Activated CD4-positive, alpha-beta T cell treated with anti-CD3 and anti-CD28 coated beads for 4 hours (primary cell): ENCODE data around the gene CALCA.
"Not testable (repeated sequence)": the region's sequence is repeated elsewhere in the genome, so short reads cannot be mapped to it uniquely, and the experiment has no call there.

Source experiments
- DNase-seq, 2 donors: peaks; one replicate each; pipeline ENCODE4 v3.0.0-alpha.2; 2020

Gene CALCA, protein sequence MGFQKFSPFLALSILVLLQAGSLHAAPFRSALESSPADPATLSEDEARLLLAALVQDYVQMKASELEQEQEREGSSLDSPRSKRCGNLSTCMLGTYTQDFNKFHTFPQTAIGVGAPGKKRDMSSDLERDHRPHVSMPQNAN

DNA sequence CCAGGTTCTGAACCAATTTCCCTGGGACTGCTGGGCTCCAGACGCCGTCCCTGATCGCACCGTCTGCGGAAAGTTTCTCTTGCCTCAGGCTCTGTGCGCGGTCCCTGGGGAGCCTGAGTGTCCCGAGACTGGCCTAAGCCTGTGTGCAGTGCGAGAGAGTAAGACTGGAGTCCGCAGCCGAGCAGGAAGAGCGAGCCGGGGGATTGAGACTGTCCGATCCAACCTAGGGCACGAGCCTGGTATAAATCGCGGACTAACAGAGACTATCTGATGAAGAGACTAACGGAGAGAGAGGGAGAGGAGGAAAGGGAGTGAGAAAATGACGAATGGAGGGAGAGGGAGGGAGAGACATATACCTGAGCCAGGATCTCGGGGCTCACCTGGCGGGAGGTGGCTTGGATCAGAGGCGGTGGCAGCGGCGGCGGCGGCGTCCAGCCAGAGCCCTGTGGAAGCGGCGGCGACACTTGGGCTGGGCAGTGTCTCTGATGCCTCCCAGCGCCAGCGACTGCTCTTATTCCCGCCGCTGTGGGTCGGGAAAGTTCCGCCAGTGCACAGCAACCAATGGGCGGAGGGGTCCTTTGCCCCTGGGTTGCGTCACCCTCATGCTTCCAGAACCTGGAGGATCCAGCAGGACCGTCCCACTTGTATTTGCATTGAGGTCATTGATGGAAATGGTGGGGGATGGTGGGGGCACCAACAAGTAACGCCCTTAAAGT lies at the start of gene CALCA:
TSS of gene CALCA (minus strand) at position 487 of the 716 bp plus-strand sequence. CDS start 1,159 bp downstream, outside the sequence.
- DNase-seq = no peak

DNA sequence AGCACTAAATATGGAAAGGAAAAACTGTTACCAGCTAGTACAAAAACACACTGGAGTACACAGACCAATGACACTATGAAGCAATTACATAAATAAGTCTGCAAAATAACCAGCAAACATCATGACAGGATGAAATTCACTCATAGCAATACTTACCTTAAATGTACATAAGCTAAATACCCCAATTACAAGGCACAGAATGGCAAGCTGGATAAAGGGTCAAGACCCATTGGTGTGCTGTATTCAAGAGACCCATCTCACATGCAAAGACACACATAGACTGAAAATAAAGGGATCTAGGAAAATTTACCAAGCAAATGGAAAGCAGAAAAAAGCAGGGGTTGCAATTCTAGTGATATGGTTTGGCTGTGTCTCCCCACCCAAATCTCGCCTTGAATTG lies 44.0 kb upstream of the CALCA start:
- no peak for DNase-seq

DNA sequence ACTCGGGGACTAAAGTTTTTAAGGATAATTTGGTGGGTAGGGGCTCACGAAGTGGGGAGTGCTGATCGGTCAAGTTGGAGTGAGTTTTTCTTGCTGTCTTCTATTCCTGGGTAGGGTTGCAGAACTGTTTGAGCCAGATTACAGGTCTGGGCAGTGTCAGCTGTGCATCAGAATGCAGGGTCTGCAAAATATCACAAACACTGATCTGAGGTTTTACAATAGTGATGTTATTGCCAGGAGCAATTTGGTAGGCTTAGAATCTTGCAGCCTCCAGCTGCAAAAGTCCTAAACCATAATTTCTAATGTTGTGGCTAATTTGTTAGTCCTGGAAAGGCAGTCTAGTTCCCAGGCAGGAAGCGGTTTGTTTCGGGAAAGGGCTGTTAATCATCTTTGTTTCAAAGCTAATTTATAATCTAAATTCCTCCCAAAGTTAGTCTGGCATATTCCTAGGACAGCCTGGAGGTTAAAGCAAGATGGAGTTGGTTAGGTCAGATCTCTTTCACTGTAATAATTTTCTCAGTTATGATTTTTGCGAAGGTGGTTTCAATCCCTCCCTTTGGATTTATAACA lies 39.7 kb upstream of the CALCA start:
- DNase-seq = no peak

DNA sequence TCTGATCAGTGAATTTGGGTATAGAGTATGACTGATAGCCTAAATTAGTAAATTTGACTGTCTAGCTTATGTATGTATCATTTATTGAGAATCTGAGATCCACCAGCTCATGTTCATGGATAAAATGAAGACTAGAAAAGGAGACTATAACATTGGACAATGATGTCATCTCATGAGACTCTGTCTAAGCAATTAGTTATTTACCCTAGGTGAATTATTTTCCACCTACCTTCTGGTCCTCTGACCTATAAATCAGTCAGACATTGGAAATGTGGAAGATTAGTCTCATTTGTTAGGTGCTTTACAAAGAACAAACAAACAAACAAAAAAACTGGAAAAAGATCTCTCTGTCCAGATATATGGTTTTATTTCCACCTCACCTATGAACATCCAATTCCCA lies 38.7 kb upstream of the CALCA start:
- no peak for DNase-seq

DNA sequence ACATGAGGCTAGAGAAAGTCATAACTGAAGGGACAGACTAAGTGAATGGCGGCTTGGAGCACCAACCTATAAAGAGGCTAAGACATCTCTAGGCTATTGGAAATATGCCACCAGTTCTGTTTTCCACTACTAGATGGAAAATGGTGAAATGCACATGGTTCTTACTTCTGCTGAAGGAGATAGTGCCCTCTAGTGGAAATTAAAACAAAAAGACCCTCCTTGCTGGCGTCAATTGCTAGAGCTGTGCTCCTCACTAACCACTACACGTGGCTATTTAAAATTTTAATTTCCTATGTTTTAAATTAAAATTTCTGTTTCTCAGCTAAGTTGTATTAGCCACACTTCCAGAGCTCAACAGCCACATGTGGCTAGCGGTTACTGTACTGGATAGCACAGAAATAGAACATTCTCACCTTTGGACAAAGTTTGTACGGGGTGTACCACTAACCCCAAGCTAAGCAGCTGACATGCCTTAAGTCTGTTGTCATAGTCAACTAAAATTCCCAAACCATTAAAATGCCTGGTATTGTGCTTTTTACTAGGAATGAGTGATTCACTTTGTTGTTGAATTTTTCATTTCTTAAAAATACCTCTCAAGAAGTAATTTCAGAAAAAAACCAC lies 34.1 kb upstream of the CALCA start:
- DNase-seq = peak in 1 of 2 donors; percentile 3

DNA sequence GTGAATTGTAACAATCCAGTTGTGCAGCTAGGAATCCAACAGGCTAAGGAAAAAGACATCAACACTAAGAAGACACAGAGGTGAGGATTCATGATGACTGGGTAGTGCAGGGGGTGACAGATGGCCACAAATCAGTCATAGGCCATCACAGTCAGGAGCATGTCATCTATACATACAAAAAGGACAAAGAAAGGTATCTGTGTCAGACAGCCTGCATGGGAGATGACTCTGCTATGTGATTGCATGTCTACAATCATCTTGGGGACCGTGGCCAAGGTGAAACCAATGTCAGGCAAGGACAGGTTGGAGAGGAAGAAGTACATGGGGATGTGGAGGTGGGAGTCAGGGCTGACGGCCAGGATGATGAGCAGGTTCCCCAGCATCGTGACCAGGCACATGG lies 16.0 kb upstream of the CALCA start:
- DNase-seq = not testable (repeated sequence)

DNA sequence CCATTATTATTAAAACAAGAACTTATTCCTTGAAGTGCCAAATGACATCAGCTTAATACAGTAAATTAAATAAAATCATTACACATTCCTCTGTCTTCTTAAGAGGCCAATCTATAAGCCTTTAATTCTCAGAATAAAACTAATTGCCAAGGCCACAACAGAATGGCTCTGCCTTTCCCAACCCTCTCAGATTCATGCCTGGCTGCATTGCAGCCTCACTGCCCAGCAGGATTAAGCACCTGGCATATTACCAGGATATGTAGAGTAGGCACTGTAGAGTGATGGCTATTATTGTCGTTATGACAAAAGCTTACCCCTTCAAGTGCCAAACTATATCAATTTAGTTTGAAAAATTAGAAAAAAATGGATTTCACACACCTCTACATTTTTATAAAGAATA lies 9.4 kb upstream of the CALCA start:
- DNase-seq = no peak

DNA sequence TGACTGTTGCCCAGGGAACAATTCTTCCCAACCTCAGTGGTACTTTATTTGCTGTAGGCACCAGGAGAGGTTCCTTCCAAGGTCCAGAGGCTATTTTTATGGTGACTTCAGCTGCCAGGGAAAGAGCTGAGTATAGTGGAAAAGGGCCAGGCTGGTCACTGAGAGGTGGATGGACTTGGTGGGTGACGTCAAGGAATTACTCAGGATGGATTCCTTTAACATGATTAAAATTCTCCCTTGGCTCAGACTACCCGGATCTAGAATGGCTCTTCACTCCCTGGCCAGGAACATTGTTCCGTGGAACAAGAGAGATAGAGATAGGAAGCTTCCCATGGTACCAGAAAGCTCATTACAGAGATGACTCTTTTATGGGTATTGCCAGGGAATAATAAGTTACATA lies 8.7 kb upstream of the CALCA start:
- DNase-seq = no peak

DNA sequence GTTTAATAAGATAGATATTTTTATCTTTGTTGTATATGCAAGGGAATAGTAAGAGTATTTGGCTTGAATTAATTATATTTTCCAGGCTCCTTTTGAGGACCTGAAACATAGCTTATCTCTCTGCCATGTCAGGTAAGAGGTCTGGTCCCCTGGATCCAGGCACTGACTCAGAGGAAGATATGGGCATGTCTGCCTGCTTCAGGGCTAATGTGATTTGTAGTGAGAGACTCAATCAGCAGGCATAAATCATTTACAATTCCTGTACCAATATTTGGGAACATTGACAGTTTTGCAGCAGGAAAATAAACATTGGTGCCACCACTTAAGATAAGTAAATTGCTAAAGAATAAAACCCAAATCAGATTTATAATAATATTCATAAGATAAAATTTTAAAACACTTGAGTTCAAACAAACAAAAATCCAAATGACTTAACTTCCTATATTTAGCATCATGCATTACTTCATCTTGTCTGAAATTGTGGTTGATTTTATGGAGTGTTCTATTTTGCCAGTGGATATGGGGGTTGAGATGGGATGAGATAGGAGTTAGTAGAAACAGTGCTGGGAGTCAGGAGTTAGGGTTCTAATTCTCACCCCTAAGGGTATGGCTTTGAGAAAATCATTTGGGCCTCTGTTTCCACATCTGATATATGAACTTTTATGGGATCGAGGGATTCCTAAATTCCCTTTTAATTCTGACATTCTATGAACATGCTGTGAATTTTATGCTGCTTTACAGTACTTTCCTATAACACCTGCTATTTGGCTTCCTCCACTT lies 5.1 kb upstream of the CALCA start:
- no peak for DNase-seq

DNA sequence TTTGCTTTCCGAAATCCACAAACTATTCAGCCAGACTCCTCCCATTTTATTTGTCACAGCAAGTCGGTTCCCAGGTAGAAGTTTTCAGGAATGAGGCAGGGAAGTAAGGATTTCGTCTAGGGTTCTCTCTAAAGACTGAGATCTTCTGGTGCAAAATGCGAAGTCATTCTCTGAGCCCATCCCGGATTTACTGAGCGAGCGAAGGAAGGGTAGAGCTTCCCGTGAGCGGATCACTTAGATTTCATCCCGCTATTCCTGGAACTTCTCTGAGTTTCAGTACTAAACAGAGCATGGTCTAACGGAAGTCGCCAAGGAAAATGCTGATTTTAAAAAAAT lies 3.1 kb upstream of the CALCA start:
- no peak for DNase-seq

DNA sequence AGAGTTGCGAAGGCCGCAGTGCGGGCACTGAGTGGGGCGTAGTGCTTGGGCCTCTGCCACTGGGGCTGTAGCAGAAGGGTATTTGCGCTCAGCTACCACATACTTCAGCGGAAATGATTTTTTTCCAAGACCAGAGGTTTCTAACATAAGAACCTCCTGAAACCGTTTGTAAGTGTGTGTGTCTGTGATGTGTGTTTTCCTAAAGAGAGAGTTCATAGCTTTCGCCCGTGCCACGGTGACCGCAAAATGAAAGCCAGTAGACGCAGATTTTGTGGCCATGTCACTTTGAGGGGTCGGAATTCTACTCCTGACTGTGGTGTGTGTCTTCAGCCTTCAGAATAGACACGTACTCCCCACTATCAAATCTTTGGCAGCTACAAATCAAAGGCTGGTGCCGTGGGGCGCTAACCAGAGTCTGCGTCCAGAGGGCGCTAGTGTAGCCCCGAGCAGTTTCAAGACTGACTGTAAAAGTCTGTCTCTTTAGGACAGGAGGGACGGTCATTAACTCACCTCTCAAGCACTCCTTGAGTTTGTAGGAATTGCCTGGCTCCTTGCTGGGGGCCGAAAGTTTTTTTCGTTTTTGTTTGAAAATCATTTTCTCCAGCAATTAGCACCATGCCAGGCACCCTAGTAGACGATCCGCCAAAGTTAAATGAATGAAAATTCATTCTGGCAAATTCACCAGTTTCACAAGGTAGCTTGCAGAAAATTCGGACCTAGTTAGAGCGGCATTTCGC lies 2.5 kb upstream of the CALCA start:
- DNase-seq = peak; percentile 47 to 55

DNA sequence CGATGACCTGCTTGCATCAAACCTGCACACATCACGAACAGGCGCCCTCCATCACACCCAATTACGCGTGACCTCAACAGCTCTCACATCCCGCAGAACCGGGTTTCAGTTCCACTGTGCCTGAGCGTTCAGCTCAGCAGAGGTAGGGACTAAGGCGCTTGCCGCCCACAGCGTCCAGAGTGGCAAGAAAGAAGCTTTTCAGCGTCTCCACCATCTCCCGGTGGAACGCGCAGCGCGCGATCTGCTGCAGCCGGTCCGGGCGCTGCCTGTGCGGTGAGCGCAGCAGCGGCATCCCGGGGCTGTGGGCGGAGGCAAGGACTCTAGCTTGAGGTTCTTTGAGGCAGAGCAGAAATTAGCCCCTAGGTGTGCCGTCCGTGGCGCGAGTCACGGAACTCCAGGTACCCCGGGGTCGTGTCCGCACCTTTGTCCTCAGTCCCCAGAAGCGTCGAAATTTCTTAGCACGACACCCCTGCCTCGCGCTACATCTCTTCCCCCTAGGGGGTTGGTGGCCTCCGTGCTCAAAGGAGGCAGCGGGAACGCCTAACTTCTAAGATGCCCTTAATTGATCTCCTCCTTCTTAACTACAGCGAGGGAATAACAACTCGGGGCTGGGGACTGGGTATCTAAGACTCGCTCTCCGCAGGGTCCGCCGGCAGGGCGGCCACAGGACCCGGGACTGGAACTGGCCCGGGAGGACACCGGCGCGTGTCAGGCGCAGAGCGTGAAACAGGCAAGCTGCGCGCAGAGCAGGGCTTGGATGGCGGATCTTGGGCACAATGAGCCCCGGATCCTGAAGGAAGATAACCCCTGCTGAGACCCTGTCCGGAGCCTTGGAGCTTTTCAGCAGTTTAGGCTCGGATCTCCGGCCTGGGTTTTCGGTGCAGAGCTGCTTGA lies 1.7 kb upstream of the CALCA start:
- peak; percentile 24 to 25 for DNase-seq

DNA sequence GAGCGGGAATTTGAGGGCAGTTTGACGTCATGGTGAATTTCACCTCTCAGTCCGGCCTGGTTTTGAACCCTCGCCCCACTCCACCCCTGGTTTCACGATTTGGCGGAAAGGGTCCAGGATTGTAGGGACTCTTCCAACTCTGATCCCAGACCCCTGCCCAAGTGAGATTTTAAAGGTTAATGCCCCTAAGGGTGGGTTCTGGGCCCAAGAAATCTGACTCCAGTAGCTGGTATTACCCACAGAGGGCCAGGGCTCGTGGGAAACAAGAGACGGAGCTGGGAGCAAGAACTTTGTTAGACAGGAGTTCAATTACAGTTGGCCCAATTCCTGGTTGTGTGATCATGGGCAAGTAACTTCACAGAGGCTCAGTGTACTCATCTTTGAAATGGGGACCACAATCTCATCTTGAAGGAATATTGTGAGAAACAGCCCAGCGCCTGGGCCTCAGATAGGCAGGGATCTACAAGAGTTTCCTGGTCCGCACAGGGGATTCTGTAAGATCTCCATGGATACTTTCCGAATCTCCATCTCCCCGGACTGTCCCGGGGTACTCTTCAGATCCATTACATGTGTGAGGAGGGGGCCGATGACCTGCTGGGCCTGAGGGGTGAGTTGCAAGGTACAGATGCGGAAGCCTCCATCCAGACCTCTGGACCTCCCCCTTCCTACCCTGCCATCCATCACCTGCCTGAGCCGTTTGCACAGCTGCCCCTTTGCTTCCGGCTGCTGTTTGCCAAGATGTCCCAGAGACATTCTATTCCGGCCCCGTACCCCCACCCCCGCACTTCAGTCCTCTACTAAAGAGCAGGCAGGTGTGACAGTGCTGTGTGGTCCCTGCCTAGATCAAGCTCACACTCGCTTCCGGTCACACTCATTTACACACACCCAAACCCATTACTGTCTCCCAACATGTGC lies 687 bp upstream of the CALCA start:
- DNase-seq = no peak

DNA sequence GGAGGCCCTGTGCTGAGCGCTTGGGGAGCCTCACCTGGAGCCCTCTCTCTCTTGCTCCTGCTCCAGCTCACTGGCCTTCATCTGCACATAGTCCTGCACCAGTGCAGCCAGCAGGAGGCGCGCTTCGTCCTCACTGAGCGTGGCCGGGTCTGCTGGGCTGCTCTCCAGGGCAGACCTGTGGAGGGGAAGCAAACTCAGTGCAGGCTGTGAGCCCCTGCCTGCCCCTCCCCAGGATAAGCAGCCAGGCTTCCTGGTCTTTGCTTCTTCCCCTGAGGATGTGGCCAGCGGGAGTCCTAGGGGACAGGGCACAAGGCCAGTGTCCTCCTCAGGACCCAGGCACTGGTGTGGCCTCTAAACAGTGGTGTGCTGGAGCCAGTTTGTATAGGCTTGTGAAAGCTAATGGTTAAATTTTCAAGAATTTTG lies 2.2 kb downstream of the CALCA start:
- DNase-seq = peak in 1 of 2 donors; percentile 26

DNA sequence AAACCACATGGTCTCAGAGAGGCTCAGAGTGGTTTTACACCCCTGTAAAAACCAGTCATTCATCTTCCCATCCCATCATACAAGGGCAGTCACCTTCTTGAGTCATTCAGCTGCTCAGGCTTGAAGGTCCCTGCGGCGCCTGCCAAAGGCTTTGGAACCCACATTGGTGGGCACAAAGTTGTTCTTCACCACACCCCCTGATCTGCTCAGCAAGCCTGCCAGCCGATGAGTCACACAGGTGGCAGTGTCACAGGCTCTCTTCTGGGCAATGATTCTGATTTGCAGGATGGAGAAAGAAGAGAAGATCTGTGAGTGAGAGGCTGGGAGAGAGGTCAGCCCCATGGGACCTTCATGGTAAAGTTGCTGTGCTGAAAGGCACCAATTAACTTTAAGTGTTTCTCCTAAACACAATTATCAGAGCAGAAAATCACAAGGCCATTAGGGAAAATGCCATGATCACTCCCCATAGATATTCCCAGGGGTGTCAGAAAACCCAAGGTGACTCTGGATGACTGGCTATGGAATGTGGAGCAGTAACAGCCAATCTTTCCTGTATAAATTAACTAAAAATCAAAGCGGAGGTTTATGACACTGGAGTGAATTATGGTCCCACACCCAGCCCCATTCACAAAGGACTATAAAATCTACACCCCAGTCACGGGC lies 4.4 kb downstream of the CALCA start:
- no peak for DNase-seq

DNA sequence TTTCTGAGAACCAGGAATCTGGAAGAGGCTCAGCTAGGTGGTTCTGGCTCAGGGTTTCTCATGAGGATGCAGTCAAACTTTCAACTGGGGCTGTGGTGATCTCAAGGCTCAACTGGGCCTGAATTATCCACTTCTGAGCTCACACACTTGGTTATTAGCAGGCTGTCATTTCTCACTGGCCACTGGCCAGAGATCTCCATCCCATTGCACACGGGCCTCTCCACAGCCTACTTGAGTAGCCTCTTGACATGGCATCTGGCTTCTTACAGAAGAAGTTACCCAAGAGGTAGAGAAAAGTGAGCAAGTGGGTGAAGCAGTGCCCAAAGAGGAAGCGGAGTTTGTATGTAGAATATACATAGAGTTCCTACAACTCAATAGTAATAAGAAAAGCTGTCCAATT lies 16.0 kb downstream of the CALCA start:
- DNase-seq = no peak

DNA sequence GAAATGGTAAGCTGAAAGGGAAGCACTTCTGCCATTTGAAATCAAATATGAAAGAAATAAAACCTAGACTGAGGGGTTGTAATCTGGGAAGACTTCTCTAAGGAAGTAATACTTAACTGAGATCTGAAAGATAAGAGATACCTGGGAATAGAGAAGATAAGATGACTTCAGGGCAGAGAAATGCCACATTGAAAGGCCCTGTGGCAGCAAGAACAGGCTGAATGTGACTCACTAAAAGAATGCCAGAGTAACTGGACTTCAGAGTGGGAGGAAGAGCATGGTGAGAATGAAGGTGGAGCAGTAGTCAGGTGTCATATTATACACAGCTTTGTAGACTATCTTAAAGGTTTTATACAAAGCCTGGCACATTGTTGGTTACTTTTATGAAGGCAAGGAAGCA lies 17.6 kb downstream of the CALCA start:
- DNase-seq = no peak

DNA sequence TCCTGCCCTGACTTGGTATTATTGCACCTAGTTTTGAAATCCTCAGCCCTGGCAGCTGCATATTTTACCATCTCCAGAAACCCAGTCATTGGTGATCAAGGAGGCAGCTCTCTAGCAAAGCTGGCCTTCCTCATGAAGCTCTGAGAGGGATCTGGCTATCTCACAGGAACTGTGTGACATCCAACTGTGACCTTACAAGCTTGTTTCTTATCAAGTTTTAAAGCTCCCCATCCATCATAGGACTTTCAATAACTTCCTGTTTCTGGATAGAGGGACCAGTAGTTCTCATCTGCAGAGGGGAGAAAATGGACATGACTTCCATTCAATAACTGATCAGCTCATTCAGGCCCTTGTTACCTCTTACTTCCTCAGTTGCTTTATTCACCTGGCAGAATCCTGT lies 18.2 kb downstream of the CALCA start:
- DNase-seq = no peak

DNA sequence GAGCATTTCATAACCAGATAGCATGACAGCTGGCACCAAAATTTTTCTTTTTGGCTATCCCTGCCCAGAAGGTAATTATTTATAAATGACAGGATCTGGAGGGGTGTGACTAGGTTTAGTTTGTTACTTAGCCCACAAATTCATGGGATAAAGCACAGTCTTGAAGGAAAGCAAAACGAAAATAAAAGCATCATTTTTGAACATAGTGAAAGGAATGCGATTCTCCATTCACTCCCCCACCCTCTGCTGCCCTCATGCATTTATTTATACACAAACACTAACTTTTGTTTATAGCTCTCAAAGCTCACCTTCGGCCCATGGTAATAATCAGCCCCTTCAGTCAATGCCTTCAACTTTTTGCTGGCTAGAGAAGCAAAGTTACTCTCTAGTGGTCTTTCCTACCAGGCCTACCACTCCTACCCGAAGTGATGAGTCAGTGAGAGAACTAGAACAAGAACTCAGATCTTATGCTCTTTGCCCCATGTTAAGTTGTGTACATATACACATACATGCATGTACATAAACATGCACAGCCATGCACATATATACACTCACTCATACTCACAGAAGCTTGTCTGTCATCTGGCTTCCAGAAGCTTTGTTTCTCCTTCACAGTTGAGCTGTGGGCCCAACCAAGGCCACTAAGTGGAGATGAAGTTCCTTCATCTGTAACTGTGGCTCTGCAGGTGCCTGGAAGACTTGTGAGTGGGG lies 22.6 kb downstream of the CALCA start:
- DNase-seq = no peak
